ENCODE data around the gene ANXA9.

ANXA9 gene

GRCh38 chr1:150976401-150976821 lies 5.7 kb upstream of the ANXA9 start:
- DNase-seq = no peak

GRCh38 chr1:150976879-150977694 lies 5.0 kb upstream of the ANXA9 start:
- no peak for DNase-seq

GRCh38 chr1:150979092-150980056 lies 2.7 kb upstream of the ANXA9 start:
- DNase-seq = peak; percentile 94

DNA sequence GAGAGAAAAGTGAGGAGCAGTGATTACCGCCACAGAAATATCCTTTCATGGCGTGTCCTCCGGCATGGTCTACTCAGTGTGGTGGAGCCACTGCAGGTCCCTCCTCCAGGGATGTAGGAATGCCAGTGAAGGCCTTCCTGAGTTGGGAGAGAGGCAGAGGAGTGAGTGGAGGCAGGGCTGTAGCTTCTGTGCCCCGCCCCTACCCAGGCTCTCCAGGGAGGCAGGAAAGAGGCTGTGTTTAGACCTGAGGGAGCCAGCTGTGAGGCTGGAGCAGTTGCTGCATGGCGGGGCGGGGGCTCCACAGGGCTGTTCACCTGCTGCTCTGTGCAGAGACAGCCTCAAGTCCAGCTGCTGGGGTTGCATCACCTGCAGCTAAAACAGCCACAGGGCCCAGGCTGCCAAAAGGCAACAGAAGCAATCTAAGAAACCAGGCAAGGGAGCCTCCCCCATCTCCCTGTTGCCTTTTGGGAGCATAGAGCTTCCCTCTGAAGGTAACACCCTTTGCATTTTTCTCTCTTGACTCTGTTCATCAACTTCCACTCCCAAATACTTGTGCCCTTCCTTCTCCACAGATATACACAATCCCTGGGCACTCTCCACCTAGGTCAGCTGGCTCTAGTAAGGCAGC lies 801 bp upstream of the ANXA9 start:
- peak; percentile 92 to 99 for DNase-seq

DNA sequence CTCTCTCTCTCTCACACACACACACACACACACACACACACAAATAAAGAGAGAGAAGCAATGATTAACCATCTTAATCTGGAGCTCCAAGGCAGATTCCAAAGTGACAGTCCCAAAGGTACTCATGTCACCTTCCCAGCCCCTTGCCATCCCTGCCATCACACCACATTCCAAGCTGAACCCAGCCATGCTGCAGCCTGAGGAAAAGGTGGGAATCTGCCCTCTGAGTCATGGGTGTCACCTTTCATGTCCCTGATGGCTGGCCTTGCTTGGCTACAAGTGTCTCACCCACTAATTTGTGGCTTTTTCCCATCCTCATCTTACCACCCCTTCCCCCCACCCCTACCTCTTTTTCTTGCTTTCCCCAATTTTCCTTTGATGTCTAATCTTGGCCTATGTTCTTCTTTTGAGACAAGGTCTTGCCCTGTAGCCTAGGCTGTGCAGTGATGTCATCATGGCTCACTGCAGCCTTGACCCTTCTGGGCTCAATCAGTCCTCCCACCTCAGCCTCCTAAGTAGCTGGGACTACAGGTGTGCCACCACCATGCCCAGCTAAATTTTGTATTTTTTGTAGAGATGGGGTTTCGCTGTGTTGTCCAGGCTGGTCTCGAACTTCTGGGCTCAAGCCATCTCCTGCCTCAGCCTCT lies 3.2 kb downstream of the ANXA9 start:
- DNase-seq = no peak

DNA sequence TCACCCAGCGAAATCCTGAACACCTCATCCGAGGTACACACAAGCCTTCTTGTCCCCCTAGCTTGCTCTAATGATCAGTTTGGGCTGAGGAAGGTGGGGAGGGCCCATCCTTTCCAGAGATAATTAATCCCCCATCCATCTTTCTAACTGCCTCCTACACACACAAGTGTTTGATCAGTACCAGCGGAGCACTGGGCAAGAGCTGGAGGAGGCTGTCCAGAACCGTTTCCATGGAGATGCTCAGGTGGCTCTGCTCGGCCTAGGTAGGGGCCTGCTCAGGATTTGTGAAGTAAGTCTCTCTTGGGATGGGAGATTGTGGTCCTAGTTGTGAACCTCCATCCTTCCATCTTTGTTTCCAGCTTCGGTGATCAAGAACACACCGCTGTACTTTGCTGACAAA lies 5.8 kb downstream of the ANXA9 start:
- DNase-seq = peak; percentile 77 to 91

DNA sequence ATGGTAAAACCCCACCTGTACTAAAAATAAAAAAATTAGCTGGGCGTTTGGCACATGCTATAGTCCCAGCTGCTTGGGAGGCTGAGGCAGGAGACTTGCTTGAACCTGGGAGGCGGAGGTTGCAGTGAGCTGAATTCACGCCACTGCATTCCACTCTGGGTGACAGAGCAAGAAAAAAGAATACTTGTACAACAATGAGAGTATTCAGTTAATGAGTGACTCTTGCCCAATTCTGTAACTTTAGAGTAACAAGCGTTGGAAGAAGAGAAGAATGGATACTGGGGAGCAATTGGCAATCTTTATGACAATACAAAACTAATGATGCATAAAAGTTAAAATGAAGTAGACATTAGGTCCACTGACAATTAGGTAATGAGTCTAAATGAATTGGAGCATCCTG lies 10.5 kb downstream of the ANXA9 start:
- DNase-seq = no peak

GRCh38 chr1:150994248-150994647 lies 12.2 kb downstream of the ANXA9 start:
- no peak for DNase-seq

GRCh38 chr1:150995460-150995859 lies 13.4 kb downstream of the ANXA9 start:
- DNase-seq = no peak

DNA sequence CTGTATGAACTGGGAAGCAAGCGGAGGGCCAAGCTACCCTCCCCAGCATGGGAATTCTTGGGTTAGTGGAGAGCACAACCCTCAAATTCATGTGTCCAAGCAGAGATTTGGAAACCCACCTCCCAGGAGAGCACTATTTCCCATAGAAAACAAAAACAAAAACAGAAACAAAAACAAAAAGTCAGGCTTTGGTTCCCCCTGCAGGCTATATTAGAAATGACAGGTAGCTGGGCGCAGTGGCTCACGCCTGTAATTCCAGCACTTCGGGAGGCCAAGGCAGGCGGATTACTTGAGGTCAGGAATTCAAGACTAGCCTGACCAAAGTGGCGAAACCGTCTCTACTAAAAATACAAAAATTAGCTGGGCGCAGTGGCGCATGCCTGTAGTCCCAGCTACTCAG lies 13.8 kb downstream of the ANXA9 start:
- DNase-seq = no peak

DNA sequence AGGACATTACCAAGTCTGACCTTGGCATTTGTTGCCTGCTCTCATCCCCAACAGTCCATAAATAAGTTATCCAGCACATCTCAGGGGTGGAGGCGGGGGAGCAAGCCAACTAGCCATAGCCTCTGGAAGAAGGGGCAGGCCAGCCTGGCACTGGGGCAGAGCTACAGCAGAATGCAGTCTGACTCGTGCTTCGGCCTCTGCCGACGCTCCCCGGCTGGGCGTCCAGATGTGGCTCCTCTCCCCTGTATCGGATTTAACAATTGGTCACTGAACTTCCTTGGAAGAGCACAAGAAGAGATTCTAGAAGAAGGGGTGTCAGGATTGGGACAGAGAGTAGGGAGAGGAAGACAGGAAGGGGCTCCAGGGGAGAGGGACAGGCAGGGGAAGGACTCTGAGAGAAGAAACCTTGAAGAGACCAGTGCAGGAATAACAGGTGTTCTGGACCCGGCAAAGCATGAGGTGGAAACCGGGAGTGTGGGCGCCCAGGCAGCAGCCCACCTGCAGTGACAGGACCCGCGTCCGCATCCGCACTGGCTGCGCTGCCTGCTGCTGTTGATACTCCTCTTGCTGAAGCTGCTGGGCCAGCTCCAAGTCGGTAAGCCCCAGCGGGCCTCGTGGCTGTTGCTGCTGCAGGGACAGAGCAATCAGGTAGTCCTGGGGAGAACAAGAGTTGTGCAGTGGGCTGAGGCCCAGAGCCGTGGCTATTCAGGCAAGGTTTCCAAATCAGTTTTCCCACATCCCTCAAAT lies 15.2 kb downstream of the ANXA9 start:
- DNase-seq = no peak

GRCh38 chr1:150997949-150998348 lies 15.9 kb downstream of the ANXA9 start:
- DNase-seq = no peak

DNA sequence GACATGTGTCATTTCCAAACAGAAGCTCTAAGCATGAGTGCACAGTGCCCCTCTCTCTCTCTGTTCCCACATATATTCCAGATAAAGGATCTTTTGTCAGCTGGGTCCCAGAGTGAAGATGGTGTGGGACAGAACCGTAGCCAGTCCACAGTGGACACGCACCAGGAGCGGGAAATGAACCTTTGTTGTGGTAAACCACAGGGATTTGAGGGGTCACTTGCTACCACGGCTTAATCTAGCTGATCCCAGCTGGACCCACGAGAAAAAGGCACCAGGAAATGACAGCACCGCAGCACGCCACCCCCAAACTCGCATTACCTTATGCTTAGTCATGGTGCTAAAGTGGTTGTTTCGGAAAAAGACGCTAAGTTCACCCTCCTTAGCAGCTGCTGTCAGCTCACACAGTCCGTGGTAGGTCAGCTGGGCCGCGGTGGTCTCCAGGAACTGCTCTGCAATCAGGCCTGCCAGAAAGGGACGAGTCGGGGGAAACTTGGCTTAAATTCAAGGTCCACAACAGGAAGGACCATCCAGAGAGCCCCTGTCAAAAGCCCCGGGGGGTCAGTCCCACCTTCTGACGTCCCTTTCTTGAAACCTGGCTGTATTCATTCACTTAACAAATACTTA lies 17.1 kb downstream of the ANXA9 start:
- no peak for DNase-seq

- no peak for DNase-seq
Observed at GRCh38 chr1:150999926-151000325, 17.8 kb downstream of the ANXA9 start.

DNA sequence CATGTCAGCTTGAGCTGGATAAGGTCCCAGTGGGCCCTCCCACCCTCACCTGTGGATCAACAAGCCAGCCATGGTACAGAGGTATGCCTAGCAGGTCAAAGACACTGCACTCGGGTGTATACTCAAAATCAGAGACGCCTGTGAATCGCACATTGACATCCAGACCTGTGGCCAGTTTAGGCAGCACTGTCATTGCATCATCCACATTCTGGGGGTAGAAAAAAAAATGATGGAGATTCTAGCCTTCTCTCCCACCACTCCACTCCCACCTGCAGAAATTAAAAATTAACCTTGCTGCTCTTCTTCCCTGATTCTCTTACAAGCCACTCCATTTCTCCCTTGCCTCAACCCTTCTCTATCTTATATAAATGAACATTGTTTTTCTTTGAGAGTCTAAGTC lies 18.3 kb downstream of the ANXA9 start:
- no peak for DNase-seq

- no peak for DNase-seq
Observed at GRCh38 chr1:151001602-151002001, 19.5 kb downstream of the ANXA9 start.

DNA sequence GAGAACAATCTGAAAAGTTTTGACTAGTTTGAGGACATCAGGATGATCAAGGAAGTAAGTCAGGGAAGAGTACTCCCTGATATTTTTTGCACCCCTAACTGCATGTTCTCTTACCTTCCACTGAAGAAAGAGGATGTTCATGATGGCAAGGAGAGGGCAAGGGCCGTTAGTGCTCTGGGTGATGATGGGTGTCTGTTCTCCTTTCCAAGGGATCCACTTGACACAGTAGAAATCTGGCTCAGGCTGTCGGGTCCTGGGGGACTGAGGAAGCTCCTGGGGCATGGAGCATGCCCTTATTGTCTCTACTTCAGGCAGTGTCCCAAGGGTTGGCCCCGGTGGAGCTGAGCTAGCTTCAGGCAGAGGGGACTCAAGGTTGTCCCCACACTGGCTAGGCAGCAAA lies 20.0 kb downstream of the ANXA9 start:
- DNase-seq = no peak

- no peak for DNase-seq
Observed at GRCh38 chr1:151002611-151003010, 20.5 kb downstream of the ANXA9 start.

GRCh38 chr1:151003180-151003579 lies 21.1 kb downstream of the ANXA9 start:
- DNase-seq = no peak

DNA sequence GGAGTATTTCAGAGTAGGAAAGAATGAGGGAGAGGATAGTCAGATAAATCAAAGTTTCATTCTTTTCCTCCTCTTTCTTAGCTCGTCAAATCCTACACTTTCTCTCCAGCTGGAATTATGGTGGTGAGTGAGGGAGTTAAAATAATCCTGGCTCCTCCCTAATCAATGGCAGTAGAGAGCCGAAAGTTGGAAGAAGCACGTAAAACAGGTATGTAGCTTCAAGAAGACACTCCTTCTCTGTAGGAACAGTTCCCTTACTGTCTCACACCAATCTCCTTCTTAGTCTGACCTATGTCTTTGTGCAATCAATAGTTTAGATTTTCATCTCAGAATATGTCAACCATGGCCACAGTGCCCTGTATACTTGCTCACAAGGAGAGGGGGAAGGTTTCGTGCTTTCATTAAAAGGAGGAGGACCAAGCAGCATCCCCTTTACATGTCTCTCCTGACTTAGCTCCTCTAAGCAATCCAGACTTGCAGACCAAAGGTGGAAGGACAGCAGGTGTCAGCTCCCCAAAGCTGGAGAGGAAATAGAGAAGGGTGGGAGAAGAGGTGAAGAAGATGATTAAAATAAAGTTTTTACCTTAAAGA lies 23.7 kb downstream of the ANXA9 start:
- no peak for DNase-seq
